GM18498 (cell line): ENCODE data around the gene TCFL5.

ENCODE experiments used
- ATAC-seq: cut with Tn5 transposase; IDR thresholded peaks from one replicate; pipeline ENCODE4 v1.9.1; 2021; ENCODE audit warnings: mild to moderate bottlenecking, moderate library complexity; ENCODE audit not compliant: unreplicated experiment

Gene TCFL5

GRCh38 chr20:62896526-62896925, 34.9 kb upstream of the TCFL5 start:
- no peak for ATAC-seq

GRCh38 chr20:62895539-62895938, 33.9 kb upstream of the TCFL5 start:
- no peak for ATAC-seq

GRCh38 chr20:62894261-62894660, 32.6 kb upstream of the TCFL5 start:
- no peak for ATAC-seq

DNA sequence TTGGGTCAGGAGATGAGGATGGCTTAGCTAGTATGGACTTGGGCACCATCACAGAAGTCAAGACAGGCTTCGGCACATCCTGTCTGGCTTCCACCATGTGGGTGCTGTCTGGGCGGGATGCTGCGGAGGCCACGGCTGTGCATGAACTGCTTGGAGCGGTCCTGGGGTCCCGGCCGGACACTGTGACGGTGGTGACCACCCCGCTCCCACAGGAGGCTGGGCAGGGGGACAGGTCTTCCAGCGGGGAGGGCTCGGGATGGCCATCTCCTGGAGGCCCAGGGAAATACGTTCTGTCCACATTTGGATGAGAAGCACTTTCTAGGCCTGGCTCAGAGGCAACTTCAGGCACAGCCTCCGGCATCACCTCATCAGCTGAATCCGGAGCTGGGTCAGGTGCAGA, 32.1 kb upstream of the TCFL5 start:
- no peak for ATAC-seq

DNA sequence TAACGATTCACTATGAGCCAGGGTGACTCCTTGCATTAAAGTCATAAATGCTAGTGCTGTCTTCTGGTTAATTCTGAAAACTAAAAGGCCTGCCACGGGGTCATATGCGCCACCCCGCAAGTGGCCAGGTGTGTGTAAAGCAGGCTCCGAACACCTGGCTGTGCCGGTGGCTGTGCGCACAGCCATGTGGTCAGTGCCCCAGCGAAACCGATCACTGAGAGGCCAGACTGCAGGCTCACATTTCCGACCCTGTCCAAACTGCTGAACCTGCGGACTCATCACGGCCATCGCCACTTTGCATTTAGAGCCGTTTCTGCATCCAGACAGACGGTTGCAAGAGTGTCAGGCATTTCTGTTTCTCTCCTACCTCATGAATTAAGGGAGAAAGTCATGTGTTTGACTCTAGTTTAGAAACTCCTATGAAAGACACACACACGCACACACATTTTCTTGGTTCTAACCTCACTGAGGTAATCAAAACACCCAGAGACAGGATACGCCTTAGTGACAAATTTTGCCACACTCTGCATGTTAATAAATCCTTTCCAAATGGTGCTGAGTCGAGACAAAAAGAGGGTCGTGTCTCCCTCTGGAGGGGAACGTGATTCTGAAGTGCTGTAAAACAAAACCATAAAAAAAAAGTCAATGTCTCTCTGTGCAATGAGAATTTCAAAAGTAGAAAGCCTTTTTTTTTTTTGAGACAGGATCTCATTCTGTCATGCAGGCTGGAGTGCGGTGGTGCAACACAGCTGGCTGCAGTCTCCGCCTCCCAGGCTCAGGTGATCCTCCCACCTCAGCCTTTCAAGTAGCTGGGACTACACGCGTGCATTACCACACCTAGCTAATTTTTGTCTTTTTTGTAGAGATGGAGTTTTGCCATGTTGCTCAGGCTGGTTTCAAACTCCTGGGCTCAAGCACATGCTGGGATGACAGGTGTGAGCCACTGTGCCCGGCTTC, 31.0 kb upstream of the TCFL5 start:
- ATAC-seq: no peak

- ATAC-seq: no peak
Observed at GRCh38 chr20:62891111-62891510, 29.5 kb upstream of the TCFL5 start.

DNA sequence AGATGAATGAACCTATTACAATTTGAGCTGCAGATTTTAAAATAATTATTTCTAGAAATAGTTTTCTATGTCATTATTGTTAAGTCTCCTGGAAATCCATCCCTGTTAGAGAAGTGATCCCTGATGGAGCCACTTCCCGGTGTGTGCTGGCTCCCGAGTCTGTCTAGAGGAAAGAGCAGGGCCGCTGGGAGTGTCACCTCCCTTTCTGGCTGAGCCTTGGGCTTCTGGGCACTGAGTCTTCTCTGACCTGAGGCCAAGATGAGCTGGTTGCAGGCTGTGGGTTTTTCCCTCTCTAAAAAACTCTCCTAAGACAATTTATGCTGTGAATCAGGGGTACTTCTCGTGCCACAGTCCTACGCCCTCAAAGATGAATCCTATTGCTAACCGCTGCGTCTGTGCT, 28.8 kb upstream of the TCFL5 start:
- ATAC-seq: no peak

DNA sequence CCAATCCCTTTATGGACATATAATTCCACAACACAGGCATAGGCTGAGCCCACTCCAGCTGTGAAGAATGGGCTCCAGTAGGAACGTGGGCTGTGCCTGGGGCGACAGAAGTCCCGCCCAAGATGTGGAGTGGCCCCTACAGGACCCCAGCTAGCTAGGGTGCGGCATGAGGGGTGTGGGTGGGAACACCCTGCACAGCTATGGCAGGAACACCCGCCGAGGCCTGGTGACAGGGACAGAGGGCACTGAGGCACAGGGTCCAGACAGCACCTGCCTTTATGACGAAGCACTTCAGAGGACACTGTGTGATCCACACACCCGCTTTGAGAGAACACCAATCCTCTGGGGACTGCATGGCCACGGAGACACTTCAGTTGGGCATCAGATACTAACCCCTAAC, 28.2 kb upstream of the TCFL5 start:
- ATAC-seq: no peak

DNA sequence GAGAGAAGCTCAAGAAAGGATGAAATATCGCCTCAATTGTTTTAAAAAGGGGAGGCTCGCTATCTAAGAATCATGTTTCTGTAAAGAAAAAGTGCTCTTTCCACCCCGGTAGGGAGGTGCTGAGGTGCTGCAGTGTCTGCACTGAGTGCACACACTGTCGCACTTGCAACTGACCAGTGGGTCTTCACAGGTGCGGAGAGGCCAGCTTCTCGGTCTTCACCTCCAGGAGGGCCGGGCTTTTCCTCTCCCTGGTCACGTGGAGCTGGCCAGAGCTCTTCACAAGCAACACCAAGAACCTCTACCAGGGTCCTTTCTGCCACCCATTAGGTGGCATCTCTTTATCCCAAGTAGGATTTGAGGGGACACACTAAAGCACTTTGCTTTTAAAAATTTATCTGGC, 27.8 kb upstream of the TCFL5 start:
- ATAC-seq: no peak

DNA sequence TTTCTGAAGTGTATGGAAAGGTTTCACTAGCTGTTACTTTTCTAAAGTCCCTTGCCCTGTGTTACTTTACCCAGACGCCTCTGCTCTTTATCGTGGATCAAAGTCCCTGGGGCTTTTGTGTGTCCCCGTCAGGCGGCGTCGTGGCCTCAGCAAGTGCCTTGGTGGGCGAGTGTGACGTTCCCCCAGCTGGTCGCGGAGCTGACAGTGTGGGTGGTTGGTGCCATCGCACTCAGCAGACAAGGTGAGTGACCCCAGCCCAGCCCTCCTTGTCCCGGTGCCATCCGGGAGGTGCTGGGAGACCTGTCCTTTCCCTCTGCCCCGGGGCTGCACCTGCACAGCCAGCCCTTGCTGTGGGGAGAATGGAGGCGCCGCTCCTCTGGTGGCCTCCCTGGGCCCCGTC, 27.3 kb upstream of the TCFL5 start:
- ATAC-seq: no peak

- no peak for ATAC-seq
Observed at GRCh38 chr20:62888406-62888805, 26.8 kb upstream of the TCFL5 start.

- ATAC-seq: no peak
Observed at GRCh38 chr20:62887860-62888239, 26.2 kb upstream of the TCFL5 start.

- ATAC-seq: no peak
Observed at GRCh38 chr20:62887152-62887859, 25.7 kb upstream of the TCFL5 start.

- no peak for ATAC-seq
Observed at GRCh38 chr20:62886709-62887058, 25.1 kb upstream of the TCFL5 start.

- no peak for ATAC-seq
Observed at GRCh38 chr20:62885896-62886708, 24.5 kb upstream of the TCFL5 start.

DNA sequence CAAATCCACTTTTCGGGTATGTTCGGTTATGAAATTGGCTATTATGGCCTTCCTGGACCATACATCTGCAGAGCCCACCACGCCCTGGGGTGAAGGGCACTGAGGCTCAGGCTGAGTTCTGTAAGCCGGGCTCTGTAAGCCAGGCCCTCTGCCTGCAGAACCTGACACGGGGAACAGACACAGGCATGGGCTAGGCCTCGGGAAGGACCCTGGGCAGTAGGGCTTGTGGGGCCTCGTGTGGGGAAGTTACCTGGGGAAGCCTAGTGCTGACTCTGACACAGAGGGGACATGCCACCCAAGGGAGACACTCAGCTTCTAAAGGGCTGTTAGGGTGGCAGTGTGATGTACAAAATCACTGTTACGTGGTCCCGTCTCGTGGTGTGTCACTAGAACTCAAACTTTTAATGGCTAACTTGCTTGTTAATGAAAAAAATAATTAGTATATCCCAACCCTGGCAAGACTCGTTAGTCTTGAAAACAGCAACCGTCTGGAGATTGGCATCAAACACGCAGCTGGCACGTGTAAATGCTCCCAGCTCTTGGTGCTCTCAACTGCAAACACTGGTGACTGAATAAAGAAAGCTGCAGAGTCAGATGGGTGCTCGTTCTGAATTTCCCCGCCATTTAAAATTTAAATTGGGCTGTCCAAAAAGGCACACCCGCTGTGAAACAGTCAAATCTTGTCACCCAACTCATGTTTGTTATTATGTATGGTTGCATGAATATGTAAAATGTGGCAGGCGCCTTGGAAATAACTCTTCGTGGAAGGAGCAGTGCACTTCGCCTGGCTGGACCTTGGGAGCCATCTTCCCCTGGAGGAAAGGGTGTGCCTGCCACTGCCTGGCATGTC, 23.6 kb upstream of the TCFL5 start:
- no peak for ATAC-seq

GRCh38 chr20:62884556-62884955, 22.9 kb upstream of the TCFL5 start:
- ATAC-seq: no peak

GRCh38 chr20:62882426-62882825, 20.8 kb upstream of the TCFL5 start:
- no peak for ATAC-seq

- no peak for ATAC-seq
Observed at GRCh38 chr20:62881662-62882395, 20.2 kb upstream of the TCFL5 start.
